AG09309 (cell line): ENCODE results near the gene WDR70.

Experiments
- DNase-seq: peaks from one replicate; pipeline ENCODE4 v3.0.0-alpha.2; 2010; ENCODE audit warnings: low read depth
- H3K4me3 ChIP-seq: 2 replicates; pipeline ENCODE4 v1.5.1; 2011; ENCODE audit warnings: mild to moderate bottlenecking, low read depth, low read length, moderate library complexity; ENCODE audit not compliant: control insufficient read depth
- CTCF ChIP-seq: IDR thresholded peaks from 2 replicates; pipeline ENCODE4 v1.5.1; 2011; ENCODE audit warnings: mild to moderate bottlenecking, low read depth, low read length, inconsistent platforms; ENCODE audit not compliant: insufficient read depth, control insufficient read depth; ENCODE audit errors: missing control alignments

The WDR70 gene

GRCh38 chr5:37598733-37599132 is 219.6 kb downstream of the WDR70 start:
- no peak for TF ChIP-seq CTCF
- DNase-seq, result no peak
- no peak overlapping the region for H3K4me3 ChIP-seq

GRCh38 chr5:37601163-37601562 is 222.0 kb downstream of the WDR70 start:
- no peak for TF ChIP-seq CTCF
- no peak overlapping the region for H3K4me3 ChIP-seq
- DNase-seq, result no peak

- no peak overlapping the region for H3K4me3 ChIP-seq
- DNase-seq, result no peak
- no peak for TF ChIP-seq CTCF
These were observed 224.0 kb downstream of the WDR70 start for GRCh38 chr5:37603072-37603471.

- no peak for DNase-seq
- no peak for TF ChIP-seq CTCF
- no peak overlapping the region for H3K4me3 ChIP-seq
These were observed 225.2 kb downstream of the WDR70 start for GRCh38 chr5:37604290-37604689.

DNA sequence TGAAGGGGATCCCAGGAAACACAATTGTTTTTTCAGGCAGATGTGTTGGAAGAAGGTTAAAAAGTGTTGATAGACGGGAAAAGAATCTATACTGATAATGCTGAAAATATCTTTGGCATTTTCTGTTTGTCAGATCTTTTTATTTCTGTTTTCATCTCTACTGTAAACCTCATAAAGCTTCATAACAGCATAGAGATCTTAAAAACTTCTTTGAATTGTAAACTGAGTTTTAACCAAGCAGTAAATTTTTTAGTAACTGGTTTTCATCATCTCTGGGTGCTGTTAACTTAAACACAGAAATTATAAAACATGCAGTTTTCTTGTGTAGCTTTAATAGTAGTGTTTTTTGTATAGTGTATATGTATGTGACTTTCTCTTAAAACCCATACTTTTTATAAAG is 227.0 kb downstream of the WDR70 start:
- no peak for TF ChIP-seq CTCF
- no peak for DNase-seq

DNA sequence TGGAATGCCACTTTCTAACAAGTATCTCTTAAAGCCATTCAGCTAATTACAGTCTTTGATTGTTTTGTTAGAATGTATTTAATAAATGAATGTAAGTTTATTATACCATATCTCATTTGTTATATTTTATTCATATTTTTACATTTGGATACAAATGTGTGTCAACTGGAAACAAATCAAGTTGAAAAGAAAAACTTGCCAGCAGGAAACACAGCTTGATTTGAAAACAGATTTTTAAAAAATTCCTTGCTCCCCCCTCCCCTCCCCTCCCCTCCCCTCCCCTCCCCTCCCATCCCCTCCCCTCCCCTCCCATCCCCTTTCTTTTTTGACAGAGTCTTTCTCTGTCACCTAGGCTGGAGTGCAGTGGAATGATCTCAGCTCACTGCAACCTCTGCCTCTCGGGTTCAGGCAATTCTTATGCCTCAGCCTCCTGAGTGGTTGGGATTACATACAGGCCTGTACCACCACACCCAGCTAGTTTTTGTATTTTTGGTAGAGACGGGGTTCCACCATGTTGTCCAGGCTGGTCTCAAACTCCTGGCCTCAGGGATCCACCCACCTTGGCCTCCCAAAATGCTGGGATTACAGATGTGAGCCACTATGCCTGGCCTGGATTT is 227.6 kb downstream of the WDR70 start:
- DNase-seq, result no peak
- no peak overlapping the region for H3K4me3 ChIP-seq
- no peak for TF ChIP-seq CTCF

More for the DNA sequence above, 227.0 kb downstream of the WDR70 start:
- H3K4me3 ChIP-seq, result no peak overlapping the region

GRCh38 chr5:37615184-37615583 is 236.1 kb downstream of the WDR70 start:
- no peak overlapping the region for H3K4me3 ChIP-seq
- DNase-seq, result peak; percentile 81
- TF ChIP-seq CTCF, result no peak
